Measurements from ENCODE around the gene HDAC4.

HDAC4 gene

DNA sequence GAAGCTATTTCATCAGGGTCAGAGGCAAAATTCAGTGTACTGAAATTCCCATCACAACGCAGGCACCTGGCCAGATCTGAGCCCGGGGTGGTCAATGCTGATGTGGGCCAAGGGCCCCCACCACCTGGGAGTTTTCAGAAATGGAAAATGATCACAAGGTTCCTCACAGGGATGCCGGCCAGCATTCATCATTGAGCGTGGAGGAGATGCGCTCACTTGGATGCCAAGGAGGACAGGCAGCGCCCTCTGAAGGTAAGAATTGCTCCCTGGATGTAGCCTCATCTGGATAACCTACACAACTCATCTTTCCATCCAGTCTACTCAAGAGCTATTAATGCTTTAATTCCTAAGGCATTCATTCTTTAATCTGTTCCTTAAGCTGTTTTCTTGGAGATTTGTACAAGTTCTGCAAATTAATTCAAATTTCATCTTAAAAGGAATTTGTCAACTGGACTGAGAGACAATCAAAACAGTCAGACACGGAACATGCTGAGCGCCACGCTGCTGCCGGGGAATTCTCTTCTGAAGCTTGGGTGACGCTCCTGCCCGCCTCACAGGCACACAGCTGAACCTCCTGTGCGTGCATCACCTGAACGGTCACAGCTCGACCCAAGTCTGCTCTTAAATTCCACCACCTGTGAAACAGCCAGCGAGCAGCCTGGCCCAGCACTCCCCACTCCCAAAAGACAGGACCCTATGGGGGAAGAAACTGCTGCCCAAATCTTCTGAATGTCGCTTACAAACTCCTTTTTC, 206.7 kb downstream of the HDAC4 start:
- TF ChIP-seq RAD21 (IDR thresholded peaks at IDR 0.05; ENCODE audit: low read depth): peak; percentile 36
- TF ChIP-seq FOXM1 (IDR thresholded peaks at IDR 0.05; ENCODE audit: borderline replicate concordance, low read depth): no peak

DNA sequence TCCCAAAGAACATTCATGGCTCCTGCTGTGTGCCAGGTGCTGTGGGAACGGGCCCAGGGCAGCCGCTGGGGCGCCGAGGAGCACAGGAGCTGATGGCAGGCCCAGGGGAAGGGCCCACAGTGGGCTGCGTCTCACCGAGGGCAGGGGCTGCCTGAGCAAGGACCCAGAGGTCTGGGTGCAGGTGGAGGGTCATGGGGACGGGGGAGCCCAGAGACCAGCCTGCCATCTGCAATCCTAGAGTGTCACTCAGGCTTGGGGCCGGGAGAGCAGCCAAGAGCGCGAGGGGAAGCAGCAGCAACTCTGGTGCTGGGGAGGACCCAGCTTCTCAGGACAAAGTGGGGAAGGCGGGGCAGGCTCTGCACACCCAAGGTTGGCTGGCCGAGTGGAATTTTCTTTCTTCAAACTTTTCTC, 207.4 kb downstream of the HDAC4 start:
- TF ChIP-seq TEAD4 (IDR thresholded peaks at IDR 0.05) (no peak), NFIC (IDR thresholded peaks at IDR 0.05) (no peak), RAD21 (IDR thresholded peaks at IDR 0.05; ENCODE audit: low read depth) (no peak), FOXM1 (IDR thresholded peaks at IDR 0.05; ENCODE audit: borderline replicate concordance, low read depth) (no peak), YY1 (IDR thresholded peaks at IDR 0.05; ENCODE audit: low read depth) (no peak), TAF1 (IDR thresholded peaks at IDR 0.05; ENCODE audit: low read depth) (no peak), TCF12 (IDR thresholded peaks at IDR 0.05; ENCODE audit: low read depth) (no peak), CREB1 (IDR thresholded peaks at IDR 0.05; ENCODE audit: low read depth) (no peak), USF1 (IDR thresholded peaks at IDR 0.05) (no peak), EGR1 (IDR thresholded peaks at IDR 0.05) (no peak), MAX (IDR thresholded peaks at IDR 0.05) (no peak)
- TF ChIP-seq, protein P1, sequence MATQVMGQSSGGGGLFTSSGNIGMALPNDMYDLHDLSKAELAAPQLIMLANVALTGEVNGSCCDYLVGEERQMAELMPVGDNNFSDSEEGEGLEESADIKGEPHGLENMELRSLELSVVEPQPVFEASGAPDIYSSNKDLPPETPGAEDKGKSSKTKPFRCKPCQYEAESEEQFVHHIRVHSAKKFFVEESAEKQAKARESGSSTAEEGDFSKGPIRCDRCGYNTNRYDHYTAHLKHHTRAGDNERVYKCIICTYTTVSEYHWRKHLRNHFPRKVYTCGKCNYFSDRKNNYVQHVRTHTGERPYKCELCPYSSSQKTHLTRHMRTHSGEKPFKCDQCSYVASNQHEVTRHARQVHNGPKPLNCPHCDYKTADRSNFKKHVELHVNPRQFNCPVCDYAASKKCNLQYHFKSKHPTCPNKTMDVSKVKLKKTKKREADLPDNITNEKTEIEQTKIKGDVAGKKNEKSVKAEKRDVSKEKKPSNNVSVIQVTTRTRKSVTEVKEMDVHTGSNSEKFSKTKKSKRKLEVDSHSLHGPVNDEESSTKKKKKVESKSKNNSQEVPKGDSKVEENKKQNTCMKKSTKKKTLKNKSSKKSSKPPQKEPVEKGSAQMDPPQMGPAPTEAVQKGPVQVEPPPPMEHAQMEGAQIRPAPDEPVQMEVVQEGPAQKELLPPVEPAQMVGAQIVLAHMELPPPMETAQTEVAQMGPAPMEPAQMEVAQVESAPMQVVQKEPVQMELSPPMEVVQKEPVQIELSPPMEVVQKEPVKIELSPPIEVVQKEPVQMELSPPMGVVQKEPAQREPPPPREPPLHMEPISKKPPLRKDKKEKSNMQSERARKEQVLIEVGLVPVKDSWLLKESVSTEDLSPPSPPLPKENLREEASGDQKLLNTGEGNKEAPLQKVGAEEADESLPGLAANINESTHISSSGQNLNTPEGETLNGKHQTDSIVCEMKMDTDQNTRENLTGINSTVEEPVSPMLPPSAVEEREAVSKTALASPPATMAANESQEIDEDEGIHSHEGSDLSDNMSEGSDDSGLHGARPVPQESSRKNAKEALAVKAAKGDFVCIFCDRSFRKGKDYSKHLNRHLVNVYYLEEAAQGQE (IDR thresholded peaks at IDR 0.05; ENCODE audit: low read depth): no peak

GRCh38 chr2:239192975-239193374, 207.8 kb downstream of the HDAC4 start:
- TF ChIP-seq FOXM1 (IDR thresholded peaks at IDR 0.05; ENCODE audit: borderline replicate concordance, low read depth): no peak
- no peak for TF ChIP-seq EGR1 (IDR thresholded peaks at IDR 0.05)
- no peak for TF ChIP-seq CREB1 (IDR thresholded peaks at IDR 0.05; ENCODE audit: low read depth)
- no peak for TF ChIP-seq USF1 (IDR thresholded peaks at IDR 0.05)
- TF ChIP-seq, protein P1 (IDR thresholded peaks at IDR 0.05; ENCODE audit: low read depth): no peak
- TF ChIP-seq EP300 (IDR thresholded peaks at IDR 0.05; ENCODE audit: borderline replicate concordance): no peak
- TF ChIP-seq YY1 (IDR thresholded peaks at IDR 0.05; ENCODE audit: low read depth): no peak
- no peak for TF ChIP-seq TAF1 (IDR thresholded peaks at IDR 0.05; ENCODE audit: low read depth)
- TF ChIP-seq RAD21 (IDR thresholded peaks at IDR 0.05; ENCODE audit: low read depth): no peak
- no peak for TF ChIP-seq MAX (IDR thresholded peaks at IDR 0.05)
- no peak for TF ChIP-seq TEAD4 (IDR thresholded peaks at IDR 0.05)
- TF ChIP-seq TCF12 (IDR thresholded peaks at IDR 0.05; ENCODE audit: low read depth): no peak
- TF ChIP-seq CEBPB (IDR thresholded peaks at IDR 0.05): no peak
- TF ChIP-seq NFIC (IDR thresholded peaks at IDR 0.05): no peak
- no peak for TF ChIP-seq ZBTB7A (IDR thresholded peaks at IDR 0.05; ENCODE audit: low read depth)

DNA sequence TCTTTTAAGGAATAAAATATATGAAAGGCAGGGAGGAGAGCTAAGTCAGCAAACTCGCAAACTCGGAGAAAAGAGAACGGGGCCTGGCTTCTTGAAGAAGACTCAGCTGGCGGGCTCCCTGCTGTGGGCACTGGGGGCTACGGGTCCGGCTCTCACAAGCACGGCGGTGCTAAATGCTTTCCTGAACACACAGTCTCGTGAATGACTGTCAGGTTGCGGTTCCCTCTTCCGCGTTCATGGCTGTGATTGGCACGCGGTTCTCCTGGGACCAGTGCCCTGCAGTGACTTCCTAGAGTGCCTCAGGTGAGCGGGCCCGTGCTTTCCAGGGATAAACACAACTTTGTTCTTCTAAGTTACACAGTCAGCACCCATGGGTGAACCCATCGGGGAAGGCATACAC, 208.4 kb downstream of the HDAC4 start:
- no peak for TF ChIP-seq TAF1 (IDR thresholded peaks at IDR 0.05; ENCODE audit: low read depth)
- TF ChIP-seq, protein P1 (IDR thresholded peaks at IDR 0.05; ENCODE audit: low read depth): no peak
- TF ChIP-seq EP300 (IDR thresholded peaks at IDR 0.05; ENCODE audit: borderline replicate concordance): no peak
- TF ChIP-seq CEBPB (IDR thresholded peaks at IDR 0.05): no peak
- TF ChIP-seq CREB1 (IDR thresholded peaks at IDR 0.05; ENCODE audit: low read depth): no peak
- no peak for TF ChIP-seq RAD21 (IDR thresholded peaks at IDR 0.05; ENCODE audit: low read depth)
- TF ChIP-seq YY1 (IDR thresholded peaks at IDR 0.05; ENCODE audit: low read depth): no peak

All from Ishikawa (cell line).